Epithelial cell of prostate (primary cell): ENCODE data around the gene ITPR1.

Experiments used
- DNase-seq: peaks from one replicate; pipeline ENCODE4 v3.0.0-alpha.2; 2011; ENCODE audit warnings: low read depth, low spot score
- H3K27ac ChIP-seq: fragments of 450-650 bp; 2 replicates; pipeline ENCODE4 v1.5.1; 2017; ENCODE audit warnings: mild to moderate bottlenecking

Gene ITPR1

DNA sequence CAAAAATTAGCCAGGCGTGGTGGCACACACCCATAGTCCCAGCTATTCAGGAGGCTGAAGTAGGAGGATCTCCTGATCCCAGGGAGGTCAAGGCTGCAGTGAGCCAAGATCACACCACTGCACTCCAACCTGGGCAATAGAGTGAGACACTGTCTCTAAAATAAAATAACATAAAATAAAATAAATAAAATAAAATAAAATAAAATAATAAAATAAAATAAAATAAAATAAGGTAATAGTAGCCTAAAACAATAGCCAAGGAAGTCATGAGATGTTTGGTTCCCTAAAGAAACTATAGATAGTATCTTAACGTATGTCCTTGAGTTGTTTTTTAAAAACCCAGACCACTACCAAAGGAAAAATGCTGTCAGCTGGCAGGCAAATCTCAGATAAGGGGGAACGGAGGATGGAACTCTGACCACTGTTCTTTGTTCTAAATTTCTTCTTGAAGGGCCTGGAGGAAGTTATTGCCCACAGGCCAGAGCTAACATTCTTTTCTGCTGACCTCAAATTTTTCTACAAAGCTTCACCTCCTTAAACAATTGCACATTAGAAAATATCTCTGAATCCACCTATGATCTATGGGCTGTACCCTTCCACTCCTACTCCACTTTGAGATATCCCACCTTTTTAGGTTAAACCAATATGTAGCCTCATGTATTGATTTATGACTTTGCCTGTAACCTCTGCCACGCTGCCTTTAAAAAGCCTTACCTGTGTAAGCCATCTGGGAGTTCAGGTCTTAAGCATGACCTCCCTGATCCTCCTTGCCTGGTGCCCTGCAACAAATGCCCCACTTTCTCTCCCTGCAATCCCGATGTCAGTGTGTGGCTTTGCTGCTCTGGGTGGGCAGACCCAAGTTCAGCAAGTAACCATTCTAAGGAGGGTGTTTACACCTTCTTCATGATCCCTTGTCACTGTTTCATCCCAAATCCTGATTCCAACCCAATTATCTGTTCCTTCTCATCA, 359.9 kb downstream of the ITPR1 start:
- H3K27ac ChIP-seq, result no peak overlapping the region
- DNase-seq, result no peak

DNA sequence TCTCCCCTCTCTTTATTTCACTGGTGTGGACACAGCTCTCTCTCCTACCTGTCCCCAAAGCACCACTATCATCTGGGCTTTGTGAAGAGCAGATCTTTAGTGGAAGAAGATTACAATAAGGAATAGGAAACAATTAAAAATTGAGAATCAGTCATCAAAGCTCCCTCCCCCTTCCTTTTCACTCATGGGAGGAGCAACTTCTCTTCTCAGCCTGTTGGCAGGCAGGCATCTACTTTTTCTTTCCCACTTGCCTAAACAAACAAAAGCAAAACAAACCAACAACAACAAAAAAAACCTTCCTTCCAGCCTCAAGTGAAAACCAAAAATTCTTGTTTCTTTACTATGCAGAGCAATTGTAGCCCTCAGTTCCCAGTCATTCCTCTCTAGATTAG, 360.6 kb downstream of the ITPR1 start:
- H3K27ac ChIP-seq, result no peak overlapping the region
- DNase-seq, result no peak

DNA sequence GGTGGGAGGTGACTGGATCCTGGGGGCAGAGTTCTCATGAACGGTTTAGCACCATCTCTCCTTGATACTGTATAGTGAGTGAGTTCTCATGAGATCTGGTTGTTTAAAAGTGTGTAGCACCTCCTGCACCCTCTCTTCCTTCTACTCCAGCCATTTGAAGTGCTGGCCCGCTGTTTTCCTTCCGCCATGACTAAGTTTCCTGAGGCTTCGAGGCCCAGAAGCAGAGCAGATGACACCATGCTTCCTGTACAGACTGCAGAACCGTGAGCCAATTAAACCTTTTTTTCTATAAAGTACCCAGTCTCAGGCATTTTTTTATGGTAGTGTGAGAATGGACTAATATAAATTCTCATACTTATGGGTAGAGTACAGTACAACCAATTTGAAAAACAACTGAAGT, 362.5 kb downstream of the ITPR1 start:
- no peak overlapping the region for H3K27ac ChIP-seq
- DNase-seq, result no peak

DNA sequence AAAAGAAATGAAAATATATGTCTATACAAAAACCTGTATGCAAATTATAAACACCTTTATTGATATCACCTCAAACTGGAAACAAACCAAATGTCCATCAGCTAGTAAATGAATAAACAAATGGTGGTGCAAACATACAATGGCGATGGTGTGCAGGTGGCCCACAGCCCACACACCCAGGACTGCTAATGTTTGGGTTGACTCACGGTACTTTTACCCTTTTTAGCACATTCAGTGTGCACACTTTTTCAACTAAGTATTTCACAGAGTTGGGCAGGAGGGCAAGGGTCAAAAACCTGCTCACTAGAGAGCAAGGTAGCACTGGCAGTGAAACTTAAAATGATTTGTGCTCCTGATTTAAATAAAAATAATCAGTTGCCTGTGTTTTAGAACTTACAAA, 363.0 kb downstream of the ITPR1 start:
- H3K27ac ChIP-seq, result no peak overlapping the region
- DNase-seq, result no peak

DNA sequence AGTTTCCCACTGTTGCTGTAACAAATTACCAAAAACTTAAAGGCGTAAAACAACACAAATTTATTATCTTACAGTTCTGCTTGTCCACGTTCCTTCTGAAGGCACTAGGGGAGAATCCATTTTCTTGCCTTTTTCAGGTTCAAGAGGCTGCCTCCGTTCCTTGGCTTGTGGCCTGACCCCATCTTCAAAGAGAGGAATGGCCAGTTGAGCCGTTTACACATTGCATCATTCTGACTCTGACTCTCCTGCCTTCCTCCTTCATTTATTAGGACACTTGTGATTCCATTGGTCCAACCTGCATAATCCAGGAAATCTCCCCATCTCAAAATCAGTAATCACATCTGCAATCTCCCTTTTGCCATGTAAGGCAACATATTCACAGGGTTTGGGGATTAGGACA, 363.4 kb downstream of the ITPR1 start:
- no peak for DNase-seq
- no peak overlapping the region for H3K27ac ChIP-seq

DNA sequence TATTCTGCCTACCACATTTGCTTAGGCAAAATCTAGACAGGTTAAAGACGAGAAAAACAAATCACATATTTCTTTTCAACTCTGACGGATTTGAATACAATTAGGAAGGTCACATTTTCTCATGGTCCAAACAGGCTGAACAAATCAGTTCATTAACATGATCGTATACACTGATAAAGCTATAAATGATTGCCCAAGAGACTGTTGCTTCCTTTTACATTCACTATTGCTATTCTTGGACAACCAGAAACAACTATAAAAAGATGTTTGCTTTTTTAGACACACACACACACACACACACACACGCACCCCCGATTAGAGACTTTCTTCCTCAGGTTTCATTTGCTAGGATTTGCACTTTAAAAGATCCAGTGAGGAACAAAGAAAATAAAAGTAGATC, 363.8 kb downstream of the ITPR1 start:
- no peak for DNase-seq
- no peak overlapping the region for H3K27ac ChIP-seq

DNA sequence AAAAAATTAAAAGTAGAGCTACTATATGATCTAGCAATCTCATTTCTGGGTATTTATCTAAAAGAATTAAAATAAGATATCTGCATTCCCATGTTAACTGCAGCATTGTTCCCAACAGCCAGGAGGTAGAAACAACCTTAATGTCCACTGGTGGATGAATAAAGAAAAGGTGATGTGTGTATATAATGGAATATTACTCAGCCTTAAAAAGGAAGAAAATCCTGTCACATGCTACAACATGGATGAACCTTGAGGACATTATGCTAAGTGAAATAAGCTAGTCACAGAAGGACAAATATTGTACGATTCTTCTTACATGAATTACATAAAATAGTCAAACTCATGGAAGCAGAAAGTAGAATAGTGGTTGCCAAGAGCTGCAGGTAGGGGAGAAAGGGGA, 366.6 kb downstream of the ITPR1 start:
- no peak overlapping the region for H3K27ac ChIP-seq
- DNase-seq, result no peak

DNA sequence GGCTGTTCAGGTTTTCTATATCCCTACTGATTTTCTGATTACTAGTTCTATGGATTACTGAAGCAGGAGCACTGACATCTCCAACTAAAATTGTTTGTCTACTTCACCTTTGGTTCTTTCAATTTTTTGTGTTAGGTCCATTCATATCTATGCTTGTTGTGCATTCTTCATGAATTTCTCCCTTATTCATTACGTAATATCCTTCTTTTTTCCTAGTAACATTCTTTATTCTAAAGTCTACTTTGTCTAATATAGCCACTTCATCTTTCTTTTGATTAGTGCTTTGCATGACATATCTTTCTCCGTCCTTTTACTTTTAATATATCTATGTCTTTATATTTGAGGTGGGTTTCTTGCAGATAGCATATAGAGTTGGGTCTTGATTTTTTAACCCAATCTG, 369.8 kb downstream of the ITPR1 start:
- no peak for DNase-seq
- no peak overlapping the region for H3K27ac ChIP-seq

DNA sequence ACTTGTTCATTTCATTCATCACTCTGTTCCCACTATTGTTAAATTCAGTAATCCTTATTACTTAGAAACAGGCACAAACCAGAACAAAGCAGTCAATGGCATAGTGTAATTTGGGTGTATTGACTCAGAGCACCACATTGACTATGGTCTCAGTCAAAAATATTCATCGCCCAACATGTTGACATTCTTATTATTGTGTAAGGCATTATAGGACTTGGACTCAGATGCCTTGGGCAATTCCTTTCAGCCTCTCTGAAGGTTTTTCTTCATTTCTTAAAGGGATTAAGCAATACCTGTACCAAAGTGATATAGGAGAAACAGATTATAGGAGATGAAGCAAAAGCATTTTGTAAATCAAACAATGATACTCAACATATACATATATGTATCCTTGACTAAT, 371.4 kb downstream of the ITPR1 start:
- H3K27ac ChIP-seq, result no peak overlapping the region
- DNase-seq, result no peak

DNA sequence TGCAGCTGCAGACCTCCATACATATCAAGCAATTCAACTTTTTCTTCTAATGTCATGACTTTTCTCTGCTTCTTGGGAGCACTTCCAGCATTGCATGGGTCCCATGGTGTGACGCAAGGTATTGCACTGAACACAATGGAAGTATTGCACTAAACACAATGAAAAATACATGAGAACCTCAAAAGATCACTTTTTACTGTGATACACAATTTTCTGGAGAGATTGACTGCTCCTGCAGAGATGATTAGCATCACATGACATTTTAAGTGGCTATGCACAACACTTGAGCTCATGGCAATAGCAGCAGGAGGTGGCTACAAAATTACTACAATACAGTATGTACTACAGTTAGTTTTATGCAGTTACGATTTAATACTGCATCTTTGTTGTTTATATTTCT, 372.6 kb downstream of the ITPR1 start:
- DNase-seq, result no peak
- H3K27ac ChIP-seq, result no peak overlapping the region

DNA sequence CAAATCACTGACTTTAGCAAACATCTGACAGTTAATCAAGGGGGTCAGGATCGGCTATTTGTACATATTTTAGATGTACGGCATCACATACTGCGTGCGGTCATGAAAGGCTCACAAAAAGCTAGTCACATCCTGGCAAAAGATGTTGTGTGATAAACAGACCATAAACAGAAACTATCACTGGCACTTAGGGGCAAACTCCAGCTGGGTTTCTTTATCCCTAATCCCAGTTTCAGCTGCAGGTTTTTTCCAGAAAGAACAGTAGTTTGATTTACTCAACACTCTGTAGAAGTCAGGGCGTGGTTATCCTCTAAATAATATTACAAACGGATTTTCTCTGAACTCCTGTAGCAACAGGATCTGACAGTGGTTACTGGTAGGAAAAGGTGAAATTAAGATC, 373.7 kb downstream of the ITPR1 start:
- peak overlapping the region; percentile 73 for H3K27ac ChIP-seq

DNA sequence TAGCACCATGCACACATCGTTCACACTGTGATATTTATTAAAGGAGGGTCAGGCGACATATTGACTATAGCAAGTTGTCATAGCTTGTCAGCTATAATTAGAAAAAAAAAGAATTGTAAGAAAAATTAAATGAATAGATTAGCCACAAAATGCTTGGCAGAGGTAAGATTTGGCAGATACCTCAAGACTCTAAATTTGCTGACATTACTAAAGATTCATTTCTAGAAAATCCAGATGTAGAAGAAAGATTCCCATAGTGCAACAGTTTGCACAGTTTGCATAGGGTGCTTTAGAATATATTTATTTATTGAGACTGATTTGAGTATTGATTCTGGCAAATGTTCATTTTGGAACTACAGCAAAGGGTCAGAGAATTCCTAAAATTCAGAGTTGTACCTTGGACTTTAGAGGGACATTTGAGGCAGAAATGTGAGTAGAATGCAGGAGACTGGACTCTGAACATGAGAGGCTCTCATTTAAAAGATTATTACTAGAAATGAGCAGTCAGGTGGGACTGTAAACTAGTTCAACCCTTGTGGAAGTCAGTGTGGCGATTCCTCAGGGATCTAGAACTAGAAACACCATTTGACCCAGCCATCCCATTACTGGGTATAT, 384.1 kb downstream of the ITPR1 start:
- no peak overlapping the region for H3K27ac ChIP-seq
- no peak for DNase-seq

More for the DNA sequence above, 373.7 kb downstream of the ITPR1 start:
- DNase-seq, result no peak

DNA sequence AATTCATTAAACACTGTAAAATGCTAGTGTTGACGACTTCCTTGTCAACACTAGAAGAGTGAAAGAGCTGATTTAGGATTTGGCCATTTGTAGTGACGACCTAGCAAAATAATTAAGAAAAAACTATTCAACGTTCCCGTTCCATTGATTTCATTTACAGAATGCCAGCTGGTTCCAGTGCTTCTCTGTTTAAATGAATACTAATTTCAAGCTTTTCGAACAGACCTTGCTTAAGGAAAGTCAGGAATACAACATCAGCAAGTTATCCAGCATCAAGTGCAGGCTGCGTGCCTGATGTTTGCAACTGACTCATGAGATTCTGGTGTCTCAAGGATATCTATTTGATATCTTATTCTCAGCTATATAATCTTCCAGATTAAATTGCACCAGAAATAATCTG, 387.7 kb downstream of the ITPR1 start:
- DNase-seq, result no peak
- no peak overlapping the region for H3K27ac ChIP-seq

DNA sequence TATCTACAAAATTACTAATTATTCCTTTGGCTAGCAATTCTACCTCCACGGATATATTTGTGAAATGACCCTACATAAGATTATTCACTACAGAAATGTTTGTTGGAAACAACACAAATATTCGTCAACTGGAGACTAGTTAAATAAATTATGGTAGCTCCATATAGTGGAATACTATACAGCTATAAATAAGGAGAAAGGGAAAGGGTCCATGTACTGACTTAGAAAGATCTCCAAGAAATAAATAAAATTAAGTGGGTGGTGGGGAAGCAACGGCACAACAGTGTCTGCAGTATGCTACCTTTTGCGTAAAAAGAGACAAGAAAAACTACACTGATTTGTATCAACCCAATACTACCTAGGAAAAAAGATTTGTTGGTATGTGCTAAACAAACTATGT, 389.4 kb downstream of the ITPR1 start:
- no peak overlapping the region for H3K27ac ChIP-seq

DNA sequence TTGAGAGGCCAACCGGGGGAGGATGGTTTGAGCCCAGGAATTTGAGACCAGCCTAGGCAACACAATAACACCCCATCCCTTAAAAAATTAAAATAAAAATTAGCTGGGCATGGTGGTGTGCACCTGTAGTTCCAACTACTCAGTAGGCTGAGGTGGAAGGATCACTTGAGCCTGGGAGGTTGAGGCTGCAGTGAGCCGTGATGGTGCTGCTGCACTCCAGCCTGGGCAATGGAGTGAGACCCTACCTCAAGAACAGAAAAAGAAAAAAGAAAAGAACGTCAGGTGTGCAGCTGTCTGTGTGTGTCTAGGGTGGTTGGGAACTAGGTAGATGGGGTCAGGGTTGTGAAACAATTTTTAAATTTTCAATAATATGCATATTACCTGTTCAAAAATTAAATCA, 389.9 kb downstream of the ITPR1 start:
- H3K27ac ChIP-seq, result no peak overlapping the region
- no peak for DNase-seq

More for the DNA sequence above, 389.4 kb downstream of the ITPR1 start:
- no peak for DNase-seq

DNA sequence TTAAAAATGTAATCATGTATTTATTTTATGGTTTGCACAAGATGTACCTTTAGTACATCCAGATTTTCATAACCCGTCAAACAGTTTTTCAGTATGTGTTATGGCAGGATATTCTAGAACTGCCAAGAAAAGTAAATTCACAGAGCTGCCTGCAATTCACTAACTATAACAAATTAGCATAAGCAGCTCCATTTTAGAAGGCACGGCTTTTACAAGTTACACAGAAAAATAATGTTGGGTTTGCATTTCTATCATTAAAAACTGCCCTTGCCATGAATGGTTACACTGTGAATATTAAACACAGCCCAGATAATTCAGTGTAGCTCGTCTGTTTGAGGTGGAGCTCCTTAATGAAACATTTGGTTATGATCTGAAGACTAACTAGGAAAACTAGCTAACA, 391.7 kb downstream of the ITPR1 start:
- H3K27ac ChIP-seq, result no peak overlapping the region
- no peak for DNase-seq

DNA sequence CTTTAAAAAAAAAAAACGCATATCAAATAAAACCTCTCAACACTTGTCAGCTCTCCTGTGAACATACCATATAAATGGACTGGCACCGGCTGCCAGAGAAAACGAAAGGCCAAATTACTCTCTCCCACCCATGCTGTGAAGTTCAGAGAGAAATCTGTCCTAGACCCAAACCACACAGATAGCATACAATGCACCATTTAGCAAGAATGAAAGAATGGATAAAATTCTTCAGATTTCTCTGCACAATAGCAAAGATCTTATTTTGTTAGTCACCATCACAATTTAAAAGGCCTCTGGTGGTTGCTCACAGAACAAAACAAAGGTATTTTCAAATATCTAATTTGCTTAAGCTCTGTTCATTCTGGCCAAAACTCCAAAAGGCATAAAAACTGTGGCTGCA, 392.2 kb downstream of the ITPR1 start:
- DNase-seq, result no peak
- no peak overlapping the region for H3K27ac ChIP-seq

DNA sequence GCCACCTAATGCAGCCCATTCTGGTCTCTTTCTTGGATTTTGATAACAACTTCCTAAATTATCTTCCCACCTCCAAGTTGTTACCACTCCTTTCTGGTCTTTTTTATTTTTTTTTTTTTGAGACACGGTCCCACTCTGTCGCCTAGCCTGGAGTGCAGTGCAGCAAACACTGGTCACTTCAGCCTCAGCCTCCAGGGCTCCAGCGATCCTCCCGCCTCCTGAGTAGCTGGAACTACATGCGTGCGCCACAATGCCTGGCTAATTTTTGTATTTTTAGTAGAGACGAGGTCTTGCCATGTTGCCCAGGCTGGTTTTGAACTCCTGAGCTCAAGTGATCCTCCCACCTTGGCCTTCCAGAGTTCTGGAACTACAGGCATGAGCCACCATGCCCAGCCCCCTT, 393.3 kb downstream of the ITPR1 start:
- DNase-seq, result no peak
- H3K27ac ChIP-seq, result no peak overlapping the region

DNA sequence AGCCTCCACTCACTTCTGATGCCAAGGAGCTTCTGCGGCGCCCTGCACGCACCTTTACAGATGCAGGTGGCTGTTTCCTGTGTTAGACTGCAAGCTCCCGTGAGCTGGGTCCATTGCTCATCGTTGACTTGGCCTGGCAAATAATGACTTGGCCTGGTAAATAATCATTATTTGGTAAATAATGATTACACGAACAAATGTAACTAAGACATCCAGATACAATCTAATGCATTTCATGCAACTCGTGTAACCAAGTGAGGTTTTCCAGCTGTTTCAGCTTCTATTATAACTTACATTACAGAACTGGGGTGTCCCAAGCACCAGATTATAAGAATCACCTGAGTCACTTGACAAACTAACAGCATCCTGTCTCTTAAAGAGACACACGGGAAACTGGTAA, 394.0 kb downstream of the ITPR1 start:
- no peak for DNase-seq
- H3K27ac ChIP-seq, result no peak overlapping the region

DNA sequence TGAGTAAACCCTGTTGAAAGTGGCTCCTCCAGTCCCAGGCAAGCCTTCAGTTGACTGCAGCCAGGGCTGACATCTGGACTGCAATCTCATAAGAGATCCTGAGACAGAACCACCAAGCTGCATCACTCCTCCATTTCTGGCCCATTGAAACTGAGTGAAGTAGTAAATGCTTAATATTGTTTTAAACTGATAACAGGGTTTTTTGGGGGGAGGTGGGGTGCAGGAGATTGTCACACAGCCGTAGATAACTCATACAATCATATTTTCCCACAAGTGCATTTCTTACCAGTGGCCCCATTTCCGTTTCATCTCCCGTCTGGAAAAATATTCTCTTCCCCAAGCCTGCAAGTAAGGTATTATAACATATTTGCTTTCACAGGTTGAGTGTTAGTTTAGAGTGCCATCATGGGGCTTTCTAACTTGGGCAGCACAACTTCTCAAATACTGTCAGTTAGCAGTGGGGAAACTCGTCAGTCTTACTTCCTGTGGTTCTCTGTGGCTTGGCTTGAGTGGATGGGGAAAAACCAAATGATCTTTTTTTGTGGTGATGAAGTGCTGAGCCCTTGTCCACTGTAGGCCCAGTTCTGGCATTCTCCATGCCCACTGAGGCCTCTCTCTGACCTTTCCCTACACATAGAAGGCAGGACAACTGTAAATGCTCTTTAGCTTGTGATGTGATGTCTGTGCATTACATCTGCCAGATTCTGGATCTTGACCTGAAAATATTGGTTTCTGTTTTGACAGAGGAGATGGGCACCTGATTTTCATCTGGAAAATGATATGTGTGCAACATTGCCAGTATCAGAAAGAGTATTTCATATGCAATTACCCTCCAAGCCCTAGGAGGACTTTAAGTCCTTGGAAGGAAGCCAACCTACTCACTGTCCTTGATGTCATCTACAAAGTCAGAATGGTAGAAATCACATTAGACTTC, 396.0 kb downstream of the ITPR1 start:
- no peak overlapping the region for H3K27ac ChIP-seq
- no peak for DNase-seq

DNA sequence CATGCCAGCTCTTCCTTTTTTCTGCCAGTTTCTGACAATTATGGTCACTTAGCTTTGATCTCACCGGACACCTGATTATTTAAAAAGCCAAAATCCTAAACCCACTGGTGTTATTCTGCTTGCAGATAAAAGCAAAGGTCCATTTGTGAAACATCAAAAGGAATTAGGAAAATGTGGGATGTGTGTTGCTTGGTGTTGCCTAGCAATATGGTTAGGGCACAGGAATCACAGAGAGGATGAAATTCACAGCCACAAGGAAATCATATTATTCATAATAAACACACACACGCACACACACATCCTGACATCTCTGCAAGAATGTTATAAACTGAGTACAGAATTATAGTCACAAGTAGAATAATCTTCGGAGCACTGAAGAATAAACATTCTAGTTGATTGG, 396.7 kb downstream of the ITPR1 start:
- no peak for DNase-seq
- no peak overlapping the region for H3K27ac ChIP-seq
